A549 (cell line): Measurements from ENCODE around the gene RPL13. TPM values are rescaled to one million over a fixed set of nuclear protein-coding genes. Genes with fewer than 3 reads are reported as not detected.
A peak's percentile ranks its signal among the peaks of the same experiment; 100 is the strongest.

ENCODE experiments used
- ATAC-seq, 2 experiments: fragments of 200-7000 bp in 1 of 2; fragments of >200 bp in 1 of 2; cut with Nextera tagmentation in 1 of 2; cut with Tn5 transposase in 1 of 2; 3 replicates each; pipeline versions ENCODE4 v1.8.0 to v1.9.1; 2018 to 2020; ENCODE audit warnings: mild to moderate bottlenecking in 1 of 2, moderate library complexity in 1 of 2
- CTCF ChIA-PET: fragments of 300-600 bp; sonication (Branson Sonifier 250); formaldehyde crosslinking; extraction: SDS; loops from one replicate; lab custom pipeline; 2021; ENCODE audit warnings: antibody characterized with exemption, inconsistent platforms; lab: Yijun Ruan, JAX
- POLR2A ChIA-PET: fragments of 350-600 bp; formaldehyde crosslinking; extraction: SDS; loops from one replicate; lab custom pipeline; 2021; ENCODE audit warnings: antibody characterized with exemption, inconsistent platforms; lab: Yijun Ruan, JAX
- DNase-seq, 2 experiments: peaks; one replicate each; pipeline versions ENCODE4 v3.0.0 to v3.0.0-alpha.2; 2011 to 2016; ENCODE audit warnings: low read depth in 1 of 2, low spot score in 1 of 2
- FAIRE-seq: peaks from 2 replicates; lab custom pipeline; 2011; peaks lifted over from hg19 to GRCh38; lab: Jason Lieb, UNC
- H3K27ac ChIP-seq, 2 experiments: fragments of >200 bp; sonication (Bioruptor Twin); formaldehyde crosslinking; 3 replicates each; pipeline ENCODE4 v1.5.1; 2016 to 2017
- H3K4me1 ChIP-seq: fragments of >200 bp; sonication (Bioruptor Twin); formaldehyde crosslinking; 3 replicates; pipeline ENCODE4 v1.6.1; 2016
- H3K4me2 ChIP-seq: fragments of >200 bp; sonication (Bioruptor Twin); formaldehyde crosslinking; 3 replicates; pipeline ENCODE4 v1.6.1; 2016
- H3K4me3 ChIP-seq: fragments of >200 bp; sonication (Bioruptor Twin); formaldehyde crosslinking; 3 replicates; pipeline ENCODE4 v1.5.1; 2016
- H3K9me3 ChIP-seq: fragments of >200 bp; sonication (Bioruptor Twin); formaldehyde crosslinking; 3 replicates; pipeline ENCODE4 v1.6.1; 2016
- BCL3 ChIP-seq: fragments of >200 bp; sonication (Bioruptor Twin); formaldehyde crosslinking; IDR thresholded peaks from 3 replicates; pipeline ENCODE4 v1.6.1; 2016
- BHLHE40 ChIP-seq: IDR thresholded peaks from 2 replicates; pipeline ENCODE4 v1.6.1; 2012; ENCODE audit warnings: low read depth, low read length, inconsistent platforms
- CHD2 ChIP-seq: fragments of 150-350 bp; IDR thresholded peaks from 2 replicates; pipeline ENCODE4 v1.6.1; 2014; ENCODE audit warnings: low read length; ENCODE audit not compliant: partially characterized antibody
- CHD4 ChIP-seq: fragments of 200-600 bp; sonication (generic); IDR thresholded peaks from 2 replicates; pipeline ENCODE4 v1.6.1; 2016; ENCODE audit warnings: antibody characterized with exemption, mild to moderate bottlenecking, borderline replicate concordance
- EHF ChIP-seq: fragments of 250-450 bp; sonication (Bioruptor Pico); IDR thresholded peaks from 2 replicates; pipeline ENCODE4 v1.5.0; 2020; ENCODE audit warnings: mild to moderate bottlenecking
- EP300 ChIP-seq, 2 experiments: fragments of >200 bp; sonication (Bioruptor Twin); formaldehyde crosslinking; IDR thresholded peaks; 2 replicates in 1 of 2; 3 replicates in 1 of 2; pipeline ENCODE4 v1.6.1; 2016 to 2017
- ESRRA ChIP-seq: fragments of 150-350 bp; IDR thresholded peaks from 2 replicates; pipeline ENCODE4 v1.6.1; 2014; ENCODE audit warnings: mild to moderate bottlenecking, low read length, borderline replicate concordance
- FOSB ChIP-seq: fragments of 250-450 bp; sonication (Bioruptor Pico); IDR thresholded peaks from 2 replicates; pipeline ENCODE4 v1.5.0; 2020; ENCODE audit warnings: mild to moderate bottlenecking, moderate library complexity
- FOXS1 ChIP-seq: fragments of 250-450 bp; sonication (Bioruptor Pico); IDR thresholded peaks from 2 replicates; pipeline ENCODE4 v1.5.0; 2020; ENCODE audit warnings: mild to moderate bottlenecking, moderate library complexity
- HES2 ChIP-seq: fragments of >200 bp; sonication (Bioruptor Twin); formaldehyde crosslinking; IDR thresholded peaks from 2 replicates; pipeline ENCODE4 v1.6.1; 2016
- HOXA7 ChIP-seq: fragments of 250-450 bp; sonication (Bioruptor Pico); IDR thresholded peaks from 2 replicates; pipeline ENCODE4 v1.5.0; 2020; ENCODE audit warnings: mild to moderate bottlenecking, moderate library complexity
- JUN ChIP-seq, 2 experiments: fragments of >200 bp; sonication (Bioruptor Twin); formaldehyde crosslinking; IDR thresholded peaks; 2 replicates in 1 of 2; 3 replicates in 1 of 2; pipeline ENCODE4 v1.6.1; 2016 to 2017
- KDM1A ChIP-seq: fragments of 200-600 bp; sonication (generic); IDR thresholded peaks from 2 replicates; pipeline ENCODE4 v1.6.1; 2016; ENCODE audit warnings: low read depth, mild to moderate bottlenecking
- MAZ ChIP-seq: fragments of 150-350 bp; IDR thresholded peaks from 2 replicates; pipeline ENCODE4 v1.6.1; 2014; ENCODE audit warnings: antibody characterized with exemption, low read depth, low read length, borderline replicate concordance
- MYC ChIP-seq: IDR thresholded peaks from 2 replicates; pipeline ENCODE4 v1.6.1; 2012; ENCODE audit warnings: mild to moderate bottlenecking, inconsistent platforms, low read length, improper control_type of control experiment, borderline replicate concordance
- NFE2L2 ChIP-seq: fragments of 150-350 bp; conservative IDR thresholded peaks from 2 replicates; pipeline ENCODE4 v1.6.1; 2014; ENCODE audit warnings: low read length
- REST ChIP-seq: fragments of 200-600 bp; sonication (generic); IDR thresholded peaks from 2 replicates; pipeline ENCODE4 v1.6.1; 2016; ENCODE audit warnings: antibody characterized with exemption, mild to moderate bottlenecking, moderate library complexity
- RFX5 ChIP-seq: fragments of 450-650 bp; IDR thresholded peaks from 2 replicates; pipeline ENCODE4 v1.7.1; 2014; ENCODE audit warnings: antibody characterized with exemption, mild to moderate bottlenecking, moderate library complexity
- SMC3 ChIP-seq: fragments of >200 bp; sonication (Bioruptor Twin); formaldehyde crosslinking; IDR thresholded peaks from 3 replicates; pipeline ENCODE4 v1.6.1; 2018; ENCODE audit warnings: inconsistent platforms
- SREBF2 ChIP-seq: fragments of 450-650 bp; IDR thresholded peaks from 2 replicates; pipeline ENCODE4 v1.6.1; 2014; ENCODE audit warnings: mild to moderate bottlenecking, moderate library complexity
- TFCP2L1 ChIP-seq: fragments of 250-450 bp; sonication (Bioruptor Pico); IDR thresholded peaks from 2 replicates; pipeline ENCODE4 v1.5.0; 2021; ENCODE audit warnings: mild to moderate bottlenecking
- TP53 ChIP-seq: fragments of 250-450 bp; sonication (Bioruptor Pico); IDR thresholded peaks from 2 replicates; pipeline ENCODE4 v1.5.0; 2021; ENCODE audit warnings: mild to moderate bottlenecking, moderate library complexity
- USF2 ChIP-seq: fragments of 450-650 bp; IDR thresholded peaks from 2 replicates; pipeline ENCODE4 v1.6.1; 2014; ENCODE audit warnings: antibody characterized with exemption
- ZNF302 ChIP-seq: fragments of 250-450 bp; sonication (Bioruptor Pico); IDR thresholded peaks from 2 replicates; pipeline ENCODE4 v1.9.0; 2021; ENCODE audit warnings: inconsistent platforms, mild to moderate bottlenecking, moderate library complexity
- WGBS: methylation state at CpG from one replicate; pipeline ENCODE4 v1.1.6; 2017; ENCODE audit errors: missing lambda C conversion rate; 5-methylcytosine and 5-hydroxymethylcytosine counted together
- polyA plus RNA-seq, 4 experiments: library from polyadenylated mRNA; depleted of rRNA in 3 of 4; stranded (reverse); fragments of >200 nt; fragmentation: RNase III in 1 of 4; extraction: RNeasy Plus Mini Kit Qiagen cat#74134 plus additional on column Dnase treatment in 1 of 4; gene quantifications; 2 replicates in 3 of 4; 3 replicates in 1 of 4; pipeline ENCODE4 v1.2.3, GENCODE V29; 2011 to 2017
- TF ChIP-seq, protein P1 (sequence below): IDR thresholded peaks from 2 replicates; pipeline ENCODE4 v1.6.1; 2012
- TF ChIP-seq, protein P2 (sequence below): IDR thresholded peaks from 2 replicates; pipeline ENCODE4 v1.6.1; 2012; ENCODE audit warnings: low read depth, borderline replicate concordance

RPL13 gene
- polyA plus RNA-seq, 2 of the 4 experiments (the other 2 are of a cell fraction): 2,911 to 3,044 TPM

GRCh38 chr16:89560378-89561141 is at the start of gene RPL13 (continued):
- TF ChIP-seq HES2: no peak
- TF ChIP-seq, protein P1, sequence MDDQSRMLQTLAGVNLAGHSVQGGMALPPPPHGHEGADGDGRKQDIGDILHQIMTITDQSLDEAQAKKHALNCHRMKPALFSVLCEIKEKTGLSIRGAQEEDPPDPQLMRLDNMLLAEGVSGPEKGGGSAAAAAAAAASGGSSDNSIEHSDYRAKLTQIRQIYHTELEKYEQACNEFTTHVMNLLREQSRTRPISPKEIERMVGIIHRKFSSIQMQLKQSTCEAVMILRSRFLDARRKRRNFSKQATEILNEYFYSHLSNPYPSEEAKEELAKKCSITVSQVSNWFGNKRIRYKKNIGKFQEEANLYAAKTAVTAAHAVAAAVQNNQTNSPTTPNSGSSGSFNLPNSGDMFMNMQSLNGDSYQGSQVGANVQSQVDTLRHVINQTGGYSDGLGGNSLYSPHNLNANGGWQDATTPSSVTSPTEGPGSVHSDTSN: no peak; the same call in none of the 2 replicates
- TF ChIP-seq FOXS1 (CRISPR knock-in tag): no peak
- peak; percentile 93 to 100 for TF ChIP-seq JUN (IDR thresholded peaks at IDR 0.05)
- peak; percentile 75; the same call in 1 of the 2 replicates for TF ChIP-seq EHF
- TF ChIP-seq MYC: peak; percentile 76
- TF ChIP-seq HOXA7 (CRISPR knock-in tag): peak; percentile 67; the same call in 1 of the 2 replicates
- peak; percentile 84 for TF ChIP-seq RFX5
- TF ChIP-seq ESRRA: no peak

DNA sequence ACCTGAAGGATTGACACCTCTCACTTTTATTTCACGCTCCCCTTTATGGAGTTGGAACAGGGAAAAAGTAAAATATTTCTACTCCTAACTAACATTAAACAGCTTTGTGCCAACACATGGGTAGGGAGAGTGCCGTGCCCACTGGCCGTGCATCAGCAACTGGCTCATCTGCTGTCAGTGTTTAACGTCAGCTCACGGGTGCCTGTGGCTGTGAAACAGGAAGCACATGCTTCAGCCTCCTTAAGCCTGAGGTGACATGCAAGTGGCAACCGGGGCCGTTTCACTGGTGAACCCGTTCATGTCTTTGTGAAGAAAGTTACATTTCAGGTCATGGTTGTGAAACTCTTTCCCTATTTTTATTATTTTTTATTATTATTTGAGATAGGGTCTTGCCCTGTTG is 49.1 kb upstream of the RPL13 start:
- Histone ChIP-seq H3K4me2 (no peak overlapping the region), H3K4me1 (peaks cover 17% of the 10 kb centered on the region), H3K4me3 (no peak overlapping the region), H3K9me3 (no peaks in the 10 kb centered on the region), H3K27ac (no peak overlapping the region)
- ChIA-PET POLR2A (no interaction called here), CTCF (interaction anchor here (1.0 kb wide), 1 partner anchor 110 kb away, joined by 3 read pairs; no protein-coding TSS in a partner anchor)
- DNase-seq (no peak), ATAC-seq (no peak), FAIRE-seq (no peak)
- TF ChIP-seq SMC3 (no peak), SREBF2 (no peak)
- 93% methylated on average over 8 of the region's 8 CpGs for WGBS

- POLR2A ChIA-PET: no interaction called here
- DNase-seq: no peak
- FAIRE-seq: no peak
These were observed 48.0 kb upstream of the RPL13 start for GRCh38 chr16:89512453-89512852.

More at GRCh38 chr16:89512453-89512852, 48.0 kb upstream of the RPL13 start:
- Histone ChIP-seq H3K27ac (no peak overlapping the region), H3K9me3 (no peaks in the 10 kb centered on the region), H3K4me1 (peaks cover 9% of the 10 kb centered on the region; the same call in 2 of the 3 replicates), H3K4me3 (no peak overlapping the region), H3K4me2 (no peak overlapping the region)
- CTCF ChIA-PET: no interaction called here
- no peak for ATAC-seq
- TF ChIP-seq EP300 (IDR thresholded peaks at IDR 0.05) (no peak), USF2 (no peak), MYC (no peak), RFX5 (no peak), JUN (IDR thresholded peaks at IDR 0.05) (no peak), MAZ (no peak), KDM1A (no peak), FOXS1 (CRISPR knock-in tag) (no peak), CHD4 (no peak), BHLHE40 (no peak), TP53 (no peak), NFE2L2 (no peak), FOSB (no peak), CHD2 (no peak), REST (no peak), TFCP2L1 (no peak), BCL3 (no peak), ZNF302 (CRISPR knock-in tag) (no peak)
- TF ChIP-seq, protein P2, sequence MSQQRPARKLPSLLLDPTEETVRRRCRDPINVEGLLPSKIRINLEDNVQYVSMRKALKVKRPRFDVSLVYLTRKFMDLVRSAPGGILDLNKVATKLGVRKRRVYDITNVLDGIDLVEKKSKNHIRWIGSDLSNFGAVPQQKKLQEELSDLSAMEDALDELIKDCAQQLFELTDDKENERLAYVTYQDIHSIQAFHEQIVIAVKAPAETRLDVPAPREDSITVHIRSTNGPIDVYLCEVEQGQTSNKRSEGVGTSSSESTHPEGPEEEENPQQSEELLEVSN: no peak
- whole genome bisulfite sequencing: 91% methylated on average over 9 of the region's 9 CpGs
